GM19324 (cell line): ENCODE results near the gene SPTBN4.
"Not testable (repeated sequence)": the region's sequence is repeated elsewhere in the genome, so short reads cannot be mapped to it uniquely, and the experiment has no call there.

Experiments used
- ATAC-seq: cut with Tn5 transposase; IDR thresholded peaks from one replicate; pipeline ENCODE4 v1.9.1; 2021; ENCODE audit warnings: mild to moderate bottlenecking, moderate library complexity; ENCODE audit not compliant: unreplicated experiment, low FRiP score

SPTBN4 gene

GRCh38 chr19:40524655-40525054 is 57.9 kb downstream of the SPTBN4 start:
- no peak for ATAC-seq

GRCh38 chr19:40525234-40526051 is 58.6 kb downstream of the SPTBN4 start:
- no peak for ATAC-seq

- ATAC-seq = no peak
Observed at GRCh38 chr19:40528078-40528477, 61.3 kb downstream of the SPTBN4 start.

- ATAC-seq = no peak
Observed at GRCh38 chr19:40528533-40529092, 61.8 kb downstream of the SPTBN4 start.

GRCh38 chr19:40529093-40529954 is 62.5 kb downstream of the SPTBN4 start:
- ATAC-seq = peak; percentile 64

- no peak for ATAC-seq
Observed at GRCh38 chr19:40530091-40530901, 63.5 kb downstream of the SPTBN4 start.

GRCh38 chr19:40533508-40533907 is 66.7 kb downstream of the SPTBN4 start:
- ATAC-seq = no peak

- ATAC-seq = no peak
Observed at GRCh38 chr19:40534148-40534547, 67.3 kb downstream of the SPTBN4 start.

- no peak for ATAC-seq
Observed at GRCh38 chr19:40539070-40539469, 72.3 kb downstream of the SPTBN4 start.

GRCh38 chr19:40542202-40542859 is 75.5 kb downstream of the SPTBN4 start:
- no peak for ATAC-seq

- ATAC-seq = no peak
Observed at GRCh38 chr19:40543029-40543597, 76.3 kb downstream of the SPTBN4 start.

GRCh38 chr19:40546153-40546841 is 79.5 kb downstream of the SPTBN4 start:
- not testable (repeated sequence) for ATAC-seq

- not testable (repeated sequence) for ATAC-seq
Observed at GRCh38 chr19:40547190-40547589, 80.4 kb downstream of the SPTBN4 start.

- ATAC-seq = no peak
Observed at GRCh38 chr19:40547836-40548235, 81.0 kb downstream of the SPTBN4 start.

- no peak for ATAC-seq
Observed at GRCh38 chr19:40549007-40549708, 82.4 kb downstream of the SPTBN4 start.

GRCh38 chr19:40550951-40551350 is 84.2 kb downstream of the SPTBN4 start:
- no peak for ATAC-seq

GRCh38 chr19:40552848-40553247 is 86.0 kb downstream of the SPTBN4 start:
- no peak for ATAC-seq
